ENCODE measurements around the gene AKR7A3. TPM values are rescaled to one million over a fixed set of nuclear protein-coding genes. Genes with fewer than 3 reads are reported as not detected.
A peak's percentile ranks its signal among the peaks of the same experiment; 100 is the strongest.
"Not testable (repeated sequence)": the region's sequence is repeated elsewhere in the genome, so short reads cannot be mapped to it uniquely, and the experiment has no call there.

AKR7A3 gene
- total and polyA plus RNA-seq, 9 of the 15 experiments (the other 6 are each of a cell fraction or from before 2014, with no cell fraction given) = 0.04 to 1.5 (median 0.44) TPM; not detected in 1

- DNase-seq (ENCODE audit: extremely low read depth in 1 of 4, low spot score in 3 of 4); H3K36me3 ChIP-seq (ENCODE audit: control insufficient read depth, insufficient read depth, low read length); H3K79me2 ChIP-seq (ENCODE audit: control insufficient read depth, insufficient read depth, low read length); intact Hi-C loops (cut with micrococcal nuclease); H3K27ac ChIP-seq (ENCODE audit: extremely low read depth, low read depth, low read length); in situ Hi-C loops (cut with MboI); H3K4me3 ChIP-seq; H3K9me3 ChIP-seq (replicated peaks; ENCODE audit: control insufficient read depth, insufficient read depth, low read depth, low read length); BruUV-seq (replicated peaks); H3K4me1 ChIP-seq (replicated peaks in 1 of 2; ENCODE audit: control insufficient read depth in 2 of 2, insufficient read depth in 2 of 2, low read length in 2 of 2); H3K9me1 ChIP-seq (ENCODE audit: control insufficient read depth, insufficient read depth, low read length); CTCF ChIA-PET (ENCODE audit: low intra/inter-chr PET ratio); H3K9ac ChIP-seq (ENCODE audit: insufficient read depth in 1 of 2, low read depth in 2 of 2, low read length in 2 of 2); H4K20me1 ChIP-seq (replicated peaks; ENCODE audit: control insufficient read depth, insufficient read depth, low read length); H2AFZ ChIP-seq (ENCODE audit: low read depth, low read length); H3K27me3 ChIP-seq (ENCODE audit: control insufficient read depth in 2 of 2, insufficient read depth in 2 of 2, low read length in 2 of 2); H3K4me2 ChIP-seq (ENCODE audit: insufficient read depth, low read length); ATAC-seq: not testable (repeated sequence)
- POLR2A ChIA-PET = interaction anchor here (3.6 kb wide), 1 partner anchor 10 kb away, joined by 19 read pairs; no protein-coding TSS in a partner anchor
- WGBS (ENCODE audit: insufficient coverage, low coverage, missing lambda C conversion rate) = 50% methylated on average over 8 of the region's 9 CpGs
- FAIRE-seq = peak; percentile 6
These were observed 18.9 kb downstream of the AKR7A3 start for GRCh38 chr1:19269427-19270342.

GRCh38 chr1:19268445-19268844, 20.1 kb downstream of the AKR7A3 start:
- H3K9ac ChIP-seq (ENCODE audit: insufficient read depth in 1 of 2, low read depth in 2 of 2, low read length in 2 of 2) = peak overlapping the region in 1 of 2 experiments; percentile 28; a peak in 1 of 4 replicates
- no peak overlapping the region for H2AFZ ChIP-seq (ENCODE audit: low read depth, low read length)
- no peak for DNase-seq (ENCODE audit: extremely low read depth in 1 of 4, low spot score in 3 of 4)
- in situ Hi-C loops (cut with MboI) = no loop called here
- no peak overlapping the region for H3K27ac ChIP-seq (ENCODE audit: extremely low read depth, low read depth, low read length)
- intact Hi-C loops (cut with micrococcal nuclease) = no loop called here
- no peaks in the 10 kb centered on the region for H3K36me3 ChIP-seq (ENCODE audit: control insufficient read depth, insufficient read depth, low read length)
- no peaks in the 10 kb centered on the region for H3K27me3 ChIP-seq (ENCODE audit: control insufficient read depth in 2 of 2, insufficient read depth in 2 of 2, low read length in 2 of 2)
- no TSS peak for BruUV-seq (replicated peaks)
- FAIRE-seq = no peak
- TF ChIP-seq, protein P1, sequence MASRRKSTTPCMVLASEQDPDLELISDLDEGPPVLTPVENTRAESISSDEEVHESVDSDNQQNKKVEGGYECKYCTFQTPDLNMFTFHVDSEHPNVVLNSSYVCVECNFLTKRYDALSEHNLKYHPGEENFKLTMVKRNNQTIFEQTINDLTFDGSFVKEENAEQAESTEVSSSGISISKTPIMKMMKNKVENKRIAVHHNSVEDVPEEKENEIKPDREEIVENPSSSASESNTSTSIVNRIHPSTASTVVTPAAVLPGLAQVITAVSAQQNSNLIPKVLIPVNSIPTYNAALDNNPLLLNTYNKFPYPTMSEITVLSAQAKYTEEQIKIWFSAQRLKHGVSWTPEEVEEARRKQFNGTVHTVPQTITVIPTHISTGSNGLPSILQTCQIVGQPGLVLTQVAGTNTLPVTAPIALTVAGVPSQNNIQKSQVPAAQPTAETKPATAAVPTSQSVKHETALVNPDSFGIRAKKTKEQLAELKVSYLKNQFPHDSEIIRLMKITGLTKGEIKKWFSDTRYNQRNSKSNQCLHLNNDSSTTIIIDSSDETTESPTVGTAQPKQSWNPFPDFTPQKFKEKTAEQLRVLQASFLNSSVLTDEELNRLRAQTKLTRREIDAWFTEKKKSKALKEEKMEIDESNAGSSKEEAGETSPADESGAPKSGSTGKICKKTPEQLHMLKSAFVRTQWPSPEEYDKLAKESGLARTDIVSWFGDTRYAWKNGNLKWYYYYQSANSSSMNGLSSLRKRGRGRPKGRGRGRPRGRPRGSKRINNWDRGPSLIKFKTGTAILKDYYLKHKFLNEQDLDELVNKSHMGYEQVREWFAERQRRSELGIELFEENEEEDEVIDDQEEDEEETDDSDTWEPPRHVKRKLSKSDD (conservative IDR thresholded peaks at IDR 0.05; ENCODE audit: low read length) = no peak
- TF ChIP-seq CTCF (IDR thresholded peaks at IDR 0.05 in 2 of 3, conservative IDR thresholded peaks at IDR 0.05 in 1 of 3; ENCODE audit: insufficient read depth in 2 of 3, low read depth in 1 of 3, low read length in 3 of 3) = 0 out of 6 replicates have a peak, but pooled peaks of 1 of the 3 experiments have one; percentile 19
- peak; percentile 24; the same call in 2 of the 3 replicates for ATAC-seq
- ChIA-PET CTCF (ENCODE audit: low intra/inter-chr PET ratio) (interaction anchor here (0.7 kb wide), 1 partner anchor 380 kb away, joined by 3 read pairs; no protein-coding TSS in a partner anchor), POLR2A (interaction anchor here (0.5 to 3.6 kb wide), 4 partner anchors 8 to 1264 kb away, joined by 3 to 19 read pairs (median 3); no protein-coding TSS in a partner anchor)
- no peak overlapping the region for H3K4me2 ChIP-seq (ENCODE audit: insufficient read depth, low read length)
- 47% methylated on average over 11 of the region's 11 CpGs for WGBS (ENCODE audit: insufficient coverage, low coverage, missing lambda C conversion rate)
- no peaks in the 10 kb centered on the region for H4K20me1 ChIP-seq (replicated peaks; ENCODE audit: control insufficient read depth, insufficient read depth, low read length)
- H3K4me1 ChIP-seq (replicated peaks in 1 of 2; ENCODE audit: control insufficient read depth in 2 of 2, insufficient read depth in 2 of 2, low read length in 2 of 2) = no peaks in the 10 kb centered on the region
- no peaks in the 10 kb centered on the region for H3K9me1 ChIP-seq (ENCODE audit: control insufficient read depth, insufficient read depth, low read length)
- no peaks in the 10 kb centered on the region for H3K9me3 ChIP-seq (replicated peaks; ENCODE audit: control insufficient read depth, insufficient read depth, low read depth, low read length)
- H3K79me2 ChIP-seq (ENCODE audit: control insufficient read depth, insufficient read depth, low read length) = no peaks in the 10 kb centered on the region
- H3K4me3 ChIP-seq = no peak overlapping the region

Data from K562 (cell line).